Liver (tissue), 9 donors: Measurements from ENCODE around the gene MT1E. TPM values are rescaled to one million over a fixed set of nuclear protein-coding genes. Genes with fewer than 3 reads are reported as not detected.
A peak's percentile ranks its signal among the peaks of the same experiment; 100 is the strongest.

ENCODE experiments used
- DNase-seq: peaks from one replicate; pipeline ENCODE4 v3.0.0-alpha.2; 2017; ENCODE audit warnings: low spot score
- H3K27ac ChIP-seq, 2 donors: one replicate each; pipeline ENCODE4 v1.7.0; 2013; ENCODE audit warnings: inconsistent platforms in 2 of 2, low read length in 2 of 2, control low read depth in 1 of 2, low read depth in 1 of 2, mild to moderate bottlenecking in 1 of 2
- H3K27me3 ChIP-seq, 4 donors: one replicate each; pipeline versions ENCODE4 v1.6.1 to v1.7.0; 2013; ENCODE audit warnings: low read length in 3 of 4, inconsistent platforms in 1 of 4, mild to moderate bottlenecking in 1 of 4, moderate library complexity in 1 of 4; ENCODE audit not compliant: control insufficient read depth in 4 of 4, insufficient read depth in 4 of 4
- H3K36me3 ChIP-seq, 4 donors: one replicate each; pipeline versions ENCODE4 v1.6.1 to v1.7.0; 2013; ENCODE audit warnings: low read length in 3 of 4, mild to moderate bottlenecking in 3 of 4, low read depth in 1 of 4, moderate library complexity in 1 of 4; ENCODE audit not compliant: control insufficient read depth in 4 of 4, insufficient read depth in 3 of 4
- H3K4me1 ChIP-seq, 4 donors: one replicate each; pipeline versions ENCODE4 v1.6.1 to v1.7.0; 2013; ENCODE audit warnings: low read length in 3 of 4, mild to moderate bottlenecking in 3 of 4, moderate library complexity in 1 of 4; ENCODE audit not compliant: control insufficient read depth in 4 of 4, insufficient read depth in 4 of 4
- H3K4me3 ChIP-seq, 3 donors: one replicate each; pipeline versions ENCODE4 v1.6.1 to v1.7.0; 2013; ENCODE audit warnings: low read length in 3 of 3, control low read depth in 1 of 3, low read depth in 1 of 3, mild to moderate bottlenecking in 1 of 3
- H3K9ac ChIP-seq, 2 donors: one replicate each; pipeline ENCODE4 v1.7.0; 2013; ENCODE audit warnings: low read length in 2 of 2, mild to moderate bottlenecking in 2 of 2, moderate library complexity in 2 of 2, control low read depth in 1 of 2, low read depth in 1 of 2
- H3K9me3 ChIP-seq, 4 donors: one replicate each; pipeline versions ENCODE4 v1.6.1 to v1.7.0; 2013; ENCODE audit warnings: low read length in 3 of 4; ENCODE audit not compliant: control insufficient read depth in 4 of 4
- ATF3 ChIP-seq: IDR thresholded peaks from 2 replicates; pipeline ENCODE4 v1.6.1; 2016; ENCODE audit warnings: antibody characterized with exemption
- CTCF ChIP-seq: fragments of 150-350 bp; IDR thresholded peaks from 2 replicates; pipeline ENCODE4 v1.5.1; 2017; ENCODE audit warnings: improper control_type of control experiment, low read depth, low read length; ENCODE audit not compliant: missing input control
- EGR1 ChIP-seq, 2 donors: IDR thresholded peaks; 2 replicates each; pipeline ENCODE4 v1.6.1; 2016 to 2018; ENCODE audit warnings: antibody characterized with exemption in 2 of 2, low read depth in 2 of 2
- FOXA1 ChIP-seq: IDR thresholded peaks from 2 replicates; pipeline ENCODE4 v1.6.1; 2016; ENCODE audit warnings: antibody characterized with exemption
- FOXA2 ChIP-seq: IDR thresholded peaks from 2 replicates; pipeline ENCODE4 v1.6.1; 2016; ENCODE audit warnings: antibody characterized with exemption
- HNF4A ChIP-seq, 2 donors: conservative IDR thresholded peaks; 2 replicates each; pipeline ENCODE4 v1.6.1; 2016; ENCODE audit warnings: antibody characterized with exemption in 2 of 2, mild to moderate bottlenecking in 2 of 2
- HNF4G ChIP-seq: IDR thresholded peaks from 2 replicates; pipeline ENCODE4 v1.6.1; 2016; ENCODE audit warnings: antibody characterized with exemption
- JUND ChIP-seq, 2 donors: IDR thresholded peaks; 2 replicates each; pipeline ENCODE4 v1.6.1; 2016; ENCODE audit warnings: antibody characterized with exemption in 2 of 2
- MAX ChIP-seq: IDR thresholded peaks from 2 replicates; pipeline ENCODE4 v1.6.1; 2016; ENCODE audit warnings: antibody characterized with exemption
- NR2F2 ChIP-seq: IDR thresholded peaks from 2 replicates; pipeline ENCODE4 v1.6.1; 2016; ENCODE audit warnings: antibody characterized with exemption
- RAD21 ChIP-seq, 2 donors: IDR thresholded peaks; 2 replicates each; pipeline ENCODE4 v1.6.1; 2016; ENCODE audit warnings: antibody characterized with exemption in 2 of 2, mild to moderate bottlenecking in 2 of 2
- REST ChIP-seq: IDR thresholded peaks from 2 replicates; pipeline ENCODE4 v1.6.1; 2016; ENCODE audit warnings: antibody characterized with exemption, mild to moderate bottlenecking
- RXRA ChIP-seq, 2 donors: IDR thresholded peaks; 2 replicates each; pipeline ENCODE4 v1.6.1; 2017 to 2018; ENCODE audit warnings: antibody characterized with exemption in 2 of 2, mild to moderate bottlenecking in 1 of 2
- SP1 ChIP-seq: IDR thresholded peaks from 2 replicates; pipeline ENCODE4 v1.6.1; 2018; ENCODE audit warnings: antibody characterized with exemption, mild to moderate bottlenecking
- TAF1 ChIP-seq: conservative IDR thresholded peaks from 2 replicates; pipeline ENCODE4 v1.6.1; 2016; ENCODE audit warnings: antibody characterized with exemption, mild to moderate bottlenecking
- YY1 ChIP-seq: IDR thresholded peaks from 2 replicates; pipeline ENCODE4 v1.6.1; 2016; ENCODE audit warnings: antibody characterized with exemption, mild to moderate bottlenecking
- ZBTB33 ChIP-seq: IDR thresholded peaks from 2 replicates; pipeline ENCODE4 v1.6.1; 2016; ENCODE audit warnings: antibody characterized with exemption
- WGBS: extraction: QIAGEN DNeasy Blood & Tissue Kit; methylation state at CpG from one replicate; pipeline ENCODE4 v1.1.7; 2013; 5-methylcytosine and 5-hydroxymethylcytosine counted together
- polyA plus RNA-seq, 2 donors: library from polyadenylated mRNA; stranded (reverse) in 1 of 2; unstranded in 1 of 2; fragments of 200-250 nt in 1 of 2; fragments of >200 nt in 1 of 2; fragmentation: Nextera tagmentation in 1 of 2; extraction: Ambion mirVana in 1 of 2; gene quantifications; one replicate each; pipeline versions ENCODE4 v1.2.1 to v1.2.3, GENCODE V29; 2013 to 2015
- total RNA-seq, 2 donors: library from RNA; depleted of rRNA; stranded (reverse); fragments of >200 nt; gene quantifications; one replicate each; pipeline ENCODE4 v1.2.3, GENCODE V29; 2014
- donor health status: healthy.
- donor health status: healthy.
- donor health status: healthy.
- donor health status: healthy.
- donor health status: healthy.

MT1E gene
- total and polyA plus RNA-seq, 4 donors = 206 to 1,831 (median 808) TPM

- Histone ChIP-seq H3K4me1 (peaks cover 8 to 37% (median 13%) of the 10 kb centered on the region in 4 donors), H3K36me3 (no peaks in the 10 kb centered on the region), H3K27me3 (no peaks in the 10 kb centered on the region), H3K9ac (no peak overlapping the region), H3K4me3 (no peak overlapping the region), H3K9me3 (no peaks in the 10 kb centered on the region), H3K27ac (peak overlapping the region in 1 of 2 donors; percentile 48)
- TF ChIP-seq MAX = no peak
- TF ChIP-seq NR2F2 = no peak
- no peak for TF ChIP-seq RXRA (IDR thresholded peaks at IDR 0.05)
- TF ChIP-seq SP1 = no peak
- no peak for TF ChIP-seq YY1
- no peak for TF ChIP-seq FOXA2
- TF ChIP-seq JUND (IDR thresholded peaks at IDR 0.05) = no peak
- TF ChIP-seq ATF3 = no peak
- no peak for DNase-seq
- 94% methylated on average over 1 of the region's 1 CpG for WGBS
Measured at GRCh38 chr16:56640076-56640475, 14.5 kb downstream of the MT1E start.

- TF ChIP-seq RAD21 (IDR thresholded peaks at IDR 0.05) = no peak
- TF ChIP-seq TAF1 = no peak
- TF ChIP-seq HNF4A (conservative IDR thresholded peaks at IDR 0.05) = no peak
- 97% methylated on average over 2 of the region's 2 CpGs for WGBS
- Histone ChIP-seq H3K9ac (no peak overlapping the region), H3K9me3 (no peaks in the 10 kb centered on the region), H3K4me3 (no peak overlapping the region), H3K4me1 (peaks cover 7 to 37% (median 13%) of the 10 kb centered on the region in 4 donors), H3K36me3 (no peaks in the 10 kb centered on the region), H3K27me3 (no peaks in the 10 kb centered on the region), H3K27ac (peak overlapping the region in 1 of 2 donors; percentile 22)
- DNase-seq = no peak
Measured at GRCh38 chr16:56641166-56641565, 15.6 kb downstream of the MT1E start.

- Histone ChIP-seq H3K9ac (peak overlapping the region in 1 of 2 donors; percentile 46), H3K36me3 (no peaks in the 10 kb centered on the region), H3K9me3 (no peaks in the 10 kb centered on the region), H3K27ac (peak overlapping the region; percentile 70 to 88), H3K4me3 (peak overlapping the region; percentile 40 to 61 (median 50)), H3K27me3 (no peaks in the 10 kb centered on the region), H3K4me1 (peaks cover 11 to 44% (median 22%) of the 10 kb centered on the region in 4 donors)
- DNase-seq = peak; percentile 63
- TF ChIP-seq FOXA1 (peak; percentile 33), MAX (peak; percentile 23), JUND (IDR thresholded peaks at IDR 0.05) (peak in 1 of 2 donors; percentile 27), CTCF (peak; percentile 51), ATF3 (no peak), RXRA (IDR thresholded peaks at IDR 0.05) (peak; percentile 72 to 75), TAF1 (peak; percentile 70), RAD21 (IDR thresholded peaks at IDR 0.05) (peak; percentile 72 to 76), HNF4G (no peak), ZBTB33 (no peak), HNF4A (conservative IDR thresholded peaks at IDR 0.05) (peak; percentile 46 to 60), FOXA2 (no peak), SP1 (peak; percentile 85), NR2F2 (no peak), EGR1 (IDR thresholded peaks at IDR 0.05; ENCODE audit: low read depth in 2 of 2) (peak in 1 of 2 donors; percentile 78), YY1 (peak; percentile 68), REST (no peak)
- 4% methylated on average over 42 of the region's 42 CpGs for WGBS
Measured at GRCh38 chr16:56643080-56643778, 17.6 kb downstream of the MT1E start.
